ENCODE results near the gene FBRSL1. TPM values are rescaled to one million over a fixed set of nuclear protein-coding genes. Genes with fewer than 3 reads are reported as not detected.

FBRSL1 gene
- polyA plus RNA-seq, 1 of the 3 experiments (the other 2 are of a cell fraction), result 5.5 TPM

- over 99% methylated on average over 12 of the region's 27 CpGs for whole genome bisulfite sequencing (ENCODE audit: low lambda C conversion rate)
- TF ChIP-seq TCF12 (IDR thresholded peaks at IDR 0.05), result no peak
- TF ChIP-seq CHD2 (IDR thresholded peaks at IDR 0.05; ENCODE audit: low read length, partially characterized antibody), result no peak
- TF ChIP-seq, protein P1, sequence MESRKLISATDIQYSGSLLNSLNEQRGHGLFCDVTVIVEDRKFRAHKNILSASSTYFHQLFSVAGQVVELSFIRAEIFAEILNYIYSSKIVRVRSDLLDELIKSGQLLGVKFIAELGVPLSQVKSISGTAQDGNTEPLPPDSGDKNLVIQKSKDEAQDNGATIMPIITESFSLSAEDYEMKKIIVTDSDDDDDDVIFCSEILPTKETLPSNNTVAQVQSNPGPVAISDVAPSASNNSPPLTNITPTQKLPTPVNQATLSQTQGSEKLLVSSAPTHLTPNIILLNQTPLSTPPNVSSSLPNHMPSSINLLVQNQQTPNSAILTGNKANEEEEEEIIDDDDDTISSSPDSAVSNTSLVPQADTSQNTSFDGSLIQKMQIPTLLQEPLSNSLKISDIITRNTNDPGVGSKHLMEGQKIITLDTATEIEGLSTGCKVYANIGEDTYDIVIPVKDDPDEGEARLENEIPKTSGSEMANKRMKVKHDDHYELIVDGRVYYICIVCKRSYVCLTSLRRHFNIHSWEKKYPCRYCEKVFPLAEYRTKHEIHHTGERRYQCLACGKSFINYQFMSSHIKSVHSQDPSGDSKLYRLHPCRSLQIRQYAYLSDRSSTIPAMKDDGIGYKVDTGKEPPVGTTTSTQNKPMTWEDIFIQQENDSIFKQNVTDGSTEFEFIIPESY (IDR thresholded peaks at IDR 0.05; ENCODE audit: borderline replicate concordance, low read depth), result no peak
- TF ChIP-seq RCOR1 (IDR thresholded peaks at IDR 0.05; ENCODE audit: low read length), result no peak
- no peak for TF ChIP-seq MEF2A (IDR thresholded peaks at IDR 0.05; ENCODE audit: borderline replicate concordance, low read depth)
- TF ChIP-seq POLR2AphosphoS5 (IDR thresholded peaks at IDR 0.05; ENCODE audit: low read depth, low read length), result no peak
- no peak for DNase-seq
- no peaks in the 10 kb centered on the region for H3K9me3 ChIP-seq
- no peak overlapping the region for H3K9ac ChIP-seq
- no peak overlapping the region for H2AFZ ChIP-seq (ENCODE audit: low read depth)
- peaks cover 5 to 37% of the 10 kb centered on the region in 2 experiments; a peak in 2 of 4 replicates for H3K4me1 ChIP-seq (ENCODE audit: control insufficient read depth in 1 of 2, insufficient read depth in 2 of 2, low read depth in 1 of 2, low read length in 1 of 2)
- H3K4me3 ChIP-seq (ENCODE audit: low read depth in 2 of 2, low read length in 1 of 2), result no peak overlapping the region
- ChIA-PET POLR2A (no interaction called here), CTCF (interaction anchor here (1.2 kb wide), 1 partner anchor 87 kb away, joined by 4 read pairs; no protein-coding TSS in a partner anchor)
- H3K27me3 ChIP-seq (ENCODE audit: insufficient read depth), result no peaks in the 10 kb centered on the region
- no peaks in the 10 kb centered on the region for H3K36me3 ChIP-seq (replicated peaks in 1 of 2; ENCODE audit: control insufficient read depth in 1 of 2, insufficient read depth in 2 of 2, low read length in 1 of 2)
- no peaks in the 10 kb centered on the region for H3F3A ChIP-seq (replicated peaks; ENCODE audit: insufficient read depth)
- peaks cover 85% of the 10 kb centered on the region for H3K79me2 ChIP-seq (ENCODE audit: insufficient read depth)
- no peak overlapping the region for H3K4me2 ChIP-seq
- H3K9me2 ChIP-seq, result no peaks in the 10 kb centered on the region
- H4K20me1 ChIP-seq (ENCODE audit: insufficient read depth), result peaks cover 98% of the 10 kb centered on the region
- no peak overlapping the region; a peak in 1 of 4 replicates for H3K27ac ChIP-seq (ENCODE audit: low read depth in 2 of 2, low read length in 1 of 2)
These were observed 11.4 kb downstream of the FBRSL1 start for GRCh38 chr12:132501204-132501940.

GRCh38 chr12:132502149-132502881 is 12.4 kb downstream of the FBRSL1 start:
- H3K9me2 ChIP-seq, result no peaks in the 10 kb centered on the region
- peaks cover 8 to 46% of the 10 kb centered on the region in 2 experiments; a peak in 2 of 4 replicates for H3K4me1 ChIP-seq (ENCODE audit: control insufficient read depth in 1 of 2, insufficient read depth in 2 of 2, low read depth in 1 of 2, low read length in 1 of 2)
- H3K27ac ChIP-seq (ENCODE audit: low read depth in 2 of 2, low read length in 1 of 2), result no peak overlapping the region; a peak in 1 of 4 replicates
- DNase-seq, result peak; percentile 82
- ChIA-PET POLR2A (no interaction called here), CTCF (interaction anchor here (1.2 kb wide), 1 partner anchor 21 kb away, joined by 5 read pairs; no protein-coding TSS in a partner anchor)
- 88% methylated on average over 17 of the region's 24 CpGs for WGBS (ENCODE audit: low lambda C conversion rate)
- H3K27me3 ChIP-seq (ENCODE audit: insufficient read depth), result no peaks in the 10 kb centered on the region
- H3K4me2 ChIP-seq, result no peak overlapping the region
- no peaks in the 10 kb centered on the region for H3K36me3 ChIP-seq (replicated peaks in 1 of 2; ENCODE audit: control insufficient read depth in 1 of 2, insufficient read depth in 2 of 2, low read length in 1 of 2)
- H2AFZ ChIP-seq (ENCODE audit: low read depth), result no peak overlapping the region
- peaks cover 78% of the 10 kb centered on the region for H3K79me2 ChIP-seq (ENCODE audit: insufficient read depth)
- no peak overlapping the region for H3K4me3 ChIP-seq (ENCODE audit: low read depth in 2 of 2, low read length in 1 of 2)
- no peak overlapping the region for H3K9ac ChIP-seq
- no peaks in the 10 kb centered on the region for H3F3A ChIP-seq (replicated peaks; ENCODE audit: insufficient read depth)
- H3K9me3 ChIP-seq, result no peaks in the 10 kb centered on the region
- H4K20me1 ChIP-seq (ENCODE audit: insufficient read depth), result peaks cover 98% of the 10 kb centered on the region
- TF ChIP-seq PBX3 (IDR thresholded peaks at IDR 0.05), result no peak
- TF ChIP-seq MAX (IDR thresholded peaks at IDR 0.05; ENCODE audit: low read depth), result no peak
- TF ChIP-seq RAD21 (IDR thresholded peaks at IDR 0.05; ENCODE audit: low read length), result no peak
- no peak for TF ChIP-seq JUND (IDR thresholded peaks at IDR 0.05)
- TF ChIP-seq EZH2phosphoT487 (IDR thresholded peaks at IDR 0.05; ENCODE audit: borderline replicate concordance, low read depth), result no peak
- TF ChIP-seq GATA2 (CRISPR knock-in tag; IDR thresholded peaks at IDR 0.05), result no peak
- no peak for TF ChIP-seq CHD2 (IDR thresholded peaks at IDR 0.05; ENCODE audit: low read length, partially characterized antibody)
- TF ChIP-seq EP300 (IDR thresholded peaks at IDR 0.05; ENCODE audit: borderline replicate concordance in 1 of 2, low read depth in 1 of 2, low read length in 1 of 2), result no peak
- TF ChIP-seq, protein P2, sequence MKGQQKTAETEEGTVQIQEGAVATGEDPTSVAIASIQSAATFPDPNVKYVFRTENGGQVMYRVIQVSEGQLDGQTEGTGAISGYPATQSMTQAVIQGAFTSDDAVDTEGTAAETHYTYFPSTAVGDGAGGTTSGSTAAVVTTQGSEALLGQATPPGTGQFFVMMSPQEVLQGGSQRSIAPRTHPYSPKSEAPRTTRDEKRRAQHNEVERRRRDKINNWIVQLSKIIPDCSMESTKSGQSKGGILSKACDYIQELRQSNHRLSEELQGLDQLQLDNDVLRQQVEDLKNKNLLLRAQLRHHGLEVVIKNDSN (IDR thresholded peaks at IDR 0.05; ENCODE audit: borderline replicate concordance, low read depth), result no peak
- TF ChIP-seq, protein P3, sequence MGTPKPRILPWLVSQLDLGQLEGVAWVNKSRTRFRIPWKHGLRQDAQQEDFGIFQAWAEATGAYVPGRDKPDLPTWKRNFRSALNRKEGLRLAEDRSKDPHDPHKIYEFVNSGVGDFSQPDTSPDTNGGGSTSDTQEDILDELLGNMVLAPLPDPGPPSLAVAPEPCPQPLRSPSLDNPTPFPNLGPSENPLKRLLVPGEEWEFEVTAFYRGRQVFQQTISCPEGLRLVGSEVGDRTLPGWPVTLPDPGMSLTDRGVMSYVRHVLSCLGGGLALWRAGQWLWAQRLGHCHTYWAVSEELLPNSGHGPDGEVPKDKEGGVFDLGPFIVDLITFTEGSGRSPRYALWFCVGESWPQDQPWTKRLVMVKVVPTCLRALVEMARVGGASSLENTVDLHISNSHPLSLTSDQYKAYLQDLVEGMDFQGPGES (IDR thresholded peaks at IDR 0.05; ENCODE audit: low read depth, low read length), result no peak
- no peak for TF ChIP-seq GABPA (IDR thresholded peaks at IDR 0.05; ENCODE audit: low read depth)
- TF ChIP-seq RCOR1 (IDR thresholded peaks at IDR 0.05; ENCODE audit: low read length), result no peak
- TF ChIP-seq USF2 (IDR thresholded peaks at IDR 0.05; ENCODE audit: borderline replicate concordance, low read depth, low read length), result no peak
- TF ChIP-seq SIN3A (IDR thresholded peaks at IDR 0.05; ENCODE audit: borderline replicate concordance, low read depth, low read length), result no peak
- TF ChIP-seq TEAD4 (IDR thresholded peaks at IDR 0.05; ENCODE audit: borderline replicate concordance, insufficient read depth), result no peak

Measured in SK-N-SH (cell line).